Limb (tissue), 2 donors: ENCODE results near the gene PLA2G2F.
A peak's percentile ranks its signal among the peaks of the same experiment; 100 is the strongest.

Experiments used
- DNase-seq, 2 donors: peaks; one replicate each; pipeline ENCODE4 v3.0.0-alpha.2; 2016; ENCODE audit errors: extremely low spot score in 2 of 2

Gene PLA2G2F

GRCh38 chr1:20138961-20139550 is at the start of gene PLA2G2F:
TSS of gene PLA2G2F (plus strand) at chr1:20139323. CDS start at chr1:20139428, 105 bp downstream.
- no peak for DNase-seq

DNA sequence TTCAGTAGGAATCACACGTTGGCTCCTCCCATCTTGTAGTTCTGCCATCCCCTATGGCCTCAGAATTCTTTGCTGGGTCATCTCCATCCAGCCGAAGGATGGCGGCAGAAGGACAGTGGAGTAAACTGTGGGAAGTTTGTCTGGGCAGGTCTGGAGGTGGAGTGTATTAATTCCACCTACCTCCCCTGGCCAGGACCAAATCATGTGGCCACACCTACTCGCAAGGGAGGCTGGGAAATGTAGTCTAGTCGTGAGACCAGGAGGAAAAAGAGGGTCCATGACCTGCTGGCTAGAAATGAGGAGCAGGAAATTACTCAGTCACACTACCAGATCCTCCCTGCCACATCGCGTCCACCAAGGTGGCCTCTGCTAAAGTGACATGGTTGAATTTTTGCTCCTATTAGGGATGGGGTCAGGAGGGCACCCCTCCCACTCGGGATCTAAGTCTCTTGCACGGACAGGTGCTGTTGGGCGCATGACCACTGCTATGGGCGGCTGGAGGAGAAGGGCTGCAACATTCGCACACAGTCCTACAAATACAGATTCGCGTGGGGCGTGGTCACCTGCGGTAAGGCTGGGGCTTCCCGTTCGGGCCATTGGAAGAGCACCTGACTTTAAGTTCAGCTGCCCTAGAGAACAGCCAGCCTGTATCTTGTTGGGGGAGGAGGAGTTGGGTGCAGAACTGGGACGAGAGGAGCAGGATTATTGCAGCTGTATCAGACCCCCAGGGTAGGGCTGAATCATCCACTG is 49.6 kb upstream of the PLA2G2F start:
- DNase-seq: no peak

DNA sequence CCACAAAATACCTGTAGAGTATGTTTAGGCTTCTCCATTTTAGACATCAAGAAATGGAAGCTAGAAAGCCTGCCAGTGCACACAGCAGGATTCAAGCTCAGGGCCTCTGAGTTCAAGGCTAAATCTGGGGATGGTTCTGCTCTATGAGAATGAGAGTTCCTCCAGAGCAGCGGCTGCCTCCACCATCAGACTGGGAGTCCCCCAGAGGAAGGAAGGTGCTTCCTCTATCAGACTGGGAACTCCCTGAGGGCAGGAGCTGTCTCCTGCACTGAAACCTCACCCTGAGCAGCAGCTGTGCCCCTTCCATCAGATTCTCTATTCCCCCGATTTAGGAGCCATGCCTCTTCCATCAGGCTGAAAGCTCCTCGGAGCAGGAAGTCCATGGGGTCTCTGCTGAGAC is 49.0 kb upstream of the PLA2G2F start:
- no peak for DNase-seq

- DNase-seq: no peak
These were observed 48.5 kb upstream of the PLA2G2F start for GRCh38 chr1:20090641-20091040.

DNA sequence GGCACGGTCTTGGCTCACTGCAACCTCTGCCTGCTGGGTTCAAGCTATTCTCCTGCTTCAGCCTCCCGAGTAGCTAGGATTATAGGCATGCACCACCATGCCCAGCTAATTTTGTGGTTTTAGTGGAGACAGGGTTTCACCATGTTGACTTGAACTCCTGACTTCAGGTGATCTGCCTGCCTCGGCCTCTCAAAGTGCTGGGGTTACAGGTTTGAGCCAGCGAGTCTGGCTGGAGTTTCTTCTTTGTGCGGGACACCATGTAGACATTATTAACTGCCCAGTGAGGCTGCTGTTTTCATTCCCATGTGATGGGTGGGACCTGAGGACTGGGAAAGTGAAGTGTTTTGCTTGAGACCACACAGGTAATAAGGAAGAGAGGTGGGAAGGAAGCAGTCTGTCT is 45.8 kb upstream of the PLA2G2F start:
- no peak for DNase-seq

GRCh38 chr1:20093940-20094391 is 45.2 kb upstream of the PLA2G2F start:
- no peak for DNase-seq

GRCh38 chr1:20095564-20096434 is 43.3 kb upstream of the PLA2G2F start:
- no peak for DNase-seq

- DNase-seq: no peak
These were observed 42.2 kb upstream of the PLA2G2F start for GRCh38 chr1:20096840-20097447.

GRCh38 chr1:20099533-20099932 is 39.6 kb upstream of the PLA2G2F start:
- DNase-seq: no peak

DNA sequence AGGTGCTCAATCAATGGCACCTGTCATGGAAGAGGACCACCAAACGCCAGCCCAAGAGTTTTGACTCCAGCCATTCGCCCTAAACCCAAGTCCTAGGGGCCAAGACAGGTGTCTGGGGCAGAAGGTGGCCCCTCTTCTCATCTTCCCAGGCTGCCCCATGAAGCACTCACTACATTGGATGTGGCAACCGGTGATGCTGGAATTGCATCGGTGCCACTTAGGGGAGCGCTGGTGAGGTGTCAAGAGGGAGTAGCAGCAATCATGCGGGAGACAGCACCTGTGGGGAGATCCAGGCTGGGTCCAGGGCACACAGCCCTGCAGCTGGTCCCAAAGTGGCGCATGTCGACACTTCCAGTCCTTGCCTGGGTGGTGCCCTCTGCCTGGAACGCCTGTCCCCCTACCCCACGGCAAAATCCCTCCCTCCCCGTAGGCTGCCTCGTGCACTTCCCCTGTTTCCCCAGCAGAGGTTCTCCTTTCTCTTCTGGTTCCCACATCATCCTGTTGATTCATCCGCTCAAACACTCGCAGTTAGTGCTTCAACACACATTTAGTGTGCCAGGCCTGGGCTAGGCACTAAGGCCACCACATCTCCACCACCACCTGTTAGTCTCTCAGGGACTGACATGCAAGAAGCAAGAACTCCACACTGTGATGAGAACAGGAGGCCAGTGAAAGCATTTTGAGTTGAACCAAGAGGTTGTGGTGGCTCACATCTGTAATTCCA is 38.3 kb upstream of the PLA2G2F start:
- DNase-seq: peak; percentile 29 to 50

DNA sequence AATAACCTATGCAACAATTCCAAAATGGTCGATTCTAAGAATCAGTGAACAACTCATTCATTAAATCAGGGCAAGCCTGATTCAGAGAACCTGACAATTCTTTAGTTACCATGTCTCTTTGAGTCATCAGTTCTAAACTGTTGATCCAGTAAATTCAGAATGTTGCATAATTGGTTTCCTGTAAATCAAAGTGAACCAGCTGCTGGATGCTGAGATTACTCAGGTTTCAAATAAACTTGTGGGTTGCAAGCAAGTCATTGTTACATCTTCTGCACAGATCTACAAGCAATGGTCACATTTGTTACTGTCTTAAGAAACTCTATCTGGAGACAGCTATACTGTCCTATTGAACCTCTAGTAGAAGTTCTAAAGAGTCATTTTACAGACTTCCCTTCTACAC is 36.2 kb upstream of the PLA2G2F start:
- no peak for DNase-seq

GRCh38 chr1:20105856-20106255 is 33.3 kb upstream of the PLA2G2F start:
- DNase-seq: no peak

DNA sequence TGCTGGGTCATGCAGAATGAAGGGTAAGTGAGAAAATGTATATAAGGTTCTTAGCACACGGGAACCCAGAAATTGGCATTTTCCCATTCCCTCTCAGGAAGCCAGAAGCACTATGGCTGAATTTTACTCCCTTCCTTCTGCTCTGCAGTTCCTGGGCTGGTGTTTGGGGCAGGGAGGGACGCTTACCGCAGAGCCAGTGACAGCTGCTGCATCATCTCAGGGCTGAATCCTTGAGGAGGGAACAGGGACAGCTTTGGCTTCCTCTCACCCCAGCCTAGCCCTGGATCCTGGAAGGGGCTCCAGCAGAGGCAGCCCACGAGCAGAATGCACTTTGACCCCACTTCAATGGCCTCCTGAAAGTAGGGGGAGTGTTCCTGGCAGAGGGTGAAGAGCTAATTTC is 31.8 kb upstream of the PLA2G2F start:
- DNase-seq: no peak

GRCh38 chr1:20107796-20108195 is 31.3 kb upstream of the PLA2G2F start:
- no peak for DNase-seq

DNA sequence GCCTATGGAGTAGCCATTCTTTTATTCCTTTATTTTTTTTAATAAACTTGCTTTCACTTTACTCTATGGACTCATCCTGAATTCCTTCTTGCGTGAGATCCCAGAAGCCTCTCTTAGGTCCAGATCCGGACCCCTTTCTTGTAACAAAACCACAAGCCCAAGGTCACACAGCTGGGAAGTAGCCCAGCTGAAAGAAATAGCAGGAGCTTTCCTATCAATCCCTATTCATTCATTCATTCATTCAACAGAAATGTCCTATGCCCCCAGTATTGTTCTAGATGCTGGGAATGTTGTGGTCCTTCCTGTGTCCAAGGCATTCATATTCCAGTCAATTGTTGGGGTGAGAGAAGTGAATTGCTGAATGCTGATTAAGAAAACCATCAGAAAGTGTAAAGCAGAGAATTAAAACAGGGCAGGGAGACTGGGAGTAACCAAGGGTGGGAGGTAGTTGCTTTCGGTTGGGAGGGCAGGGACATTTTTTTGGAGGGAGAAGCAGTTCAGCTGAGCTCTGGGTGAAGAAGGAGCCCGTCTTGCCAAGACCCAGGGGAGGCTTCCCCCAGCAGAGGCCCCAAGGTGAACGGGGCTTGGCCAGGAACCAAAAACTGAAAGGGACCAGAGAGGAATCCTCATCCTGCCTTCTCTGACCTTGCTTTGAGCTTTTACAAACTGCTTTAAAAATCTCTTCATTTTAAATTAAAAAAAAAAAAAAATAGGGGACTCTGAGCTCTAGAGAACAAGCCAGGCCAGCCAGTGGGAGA is 30.6 kb upstream of the PLA2G2F start:
- DNase-seq: no peak

- DNase-seq: no peak
These were observed 29.8 kb upstream of the PLA2G2F start for GRCh38 chr1:20109223-20109856.

GRCh38 chr1:20110679-20111078 is 28.4 kb upstream of the PLA2G2F start:
- DNase-seq: no peak

DNA sequence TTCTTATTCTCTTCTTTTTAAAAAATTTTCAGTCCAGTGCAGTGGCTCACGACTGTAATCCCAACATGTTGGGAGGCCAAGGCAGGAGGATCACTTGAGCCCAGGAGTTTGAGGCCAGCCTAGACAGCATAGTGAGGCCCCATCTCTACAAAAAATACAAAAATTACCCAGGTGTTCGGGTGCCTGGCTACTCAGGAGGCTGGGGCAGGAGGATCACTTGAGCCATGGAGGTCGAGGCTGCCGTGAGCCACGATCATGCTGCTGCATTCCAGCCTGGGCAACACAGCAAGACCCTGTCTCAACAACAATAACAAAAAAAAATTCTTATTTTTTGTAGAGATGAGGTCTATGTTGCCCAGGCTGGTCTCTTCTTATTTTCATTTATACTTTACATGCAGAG is 27.7 kb upstream of the PLA2G2F start:
- DNase-seq: no peak

GRCh38 chr1:20112279-20113000 is 26.7 kb upstream of the PLA2G2F start:
- no peak for DNase-seq
